ENCODE data around the gene PAF1. TPM values are rescaled to one million over a fixed set of nuclear protein-coding genes. Genes with fewer than 3 reads are reported as not detected.
A peak's percentile ranks its signal among the peaks of the same experiment; 100 is the strongest.

Gene PAF1
- total and polyA plus RNA-seq, 2 donors (not counting 3 experiments of a cell fraction or from before 2014, with no cell fraction given): 55.1 to 90.8 TPM

DNA sequence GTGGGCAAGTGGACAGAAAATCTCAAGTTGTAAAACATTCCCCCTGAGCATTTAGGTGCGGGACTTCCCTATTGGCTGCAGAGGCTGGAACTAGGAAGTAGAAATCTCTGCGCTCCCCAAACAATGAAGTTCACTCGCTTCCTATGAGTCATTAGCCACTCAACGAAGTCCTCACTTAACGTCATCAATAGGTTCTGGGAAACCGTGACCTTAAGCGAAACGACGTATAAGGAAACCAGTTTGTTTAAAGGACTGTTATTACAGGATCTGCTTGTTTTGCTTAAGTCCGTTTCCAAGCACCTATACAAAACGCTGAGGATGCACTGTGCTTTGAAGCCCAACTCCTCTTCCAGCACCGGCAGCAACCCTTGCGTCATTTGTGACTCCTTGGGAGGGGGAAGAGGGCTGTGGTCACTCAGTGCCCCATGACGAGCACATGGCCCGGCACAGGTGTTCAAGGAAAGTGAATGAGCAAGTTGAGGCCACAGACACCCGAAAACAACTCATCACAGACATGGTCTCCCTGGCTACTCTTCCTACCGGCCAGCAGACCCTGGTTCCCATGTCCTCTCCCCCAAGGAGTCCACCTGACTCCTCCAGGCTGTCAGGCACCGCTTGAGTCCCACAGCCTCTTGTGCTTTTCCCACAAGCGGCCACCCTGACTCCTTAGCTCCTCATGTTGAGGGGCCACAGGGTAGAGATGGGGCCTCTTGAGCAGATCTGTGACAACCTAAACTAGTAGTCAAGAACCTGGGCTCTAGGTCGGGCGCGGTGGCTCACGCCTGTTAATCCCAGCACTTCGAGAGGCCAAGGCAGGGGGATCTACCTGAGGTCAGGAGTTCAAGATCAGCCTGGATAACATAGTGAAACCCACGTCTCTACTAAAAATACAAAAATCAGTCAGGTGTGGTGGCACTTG, 40.0 kb upstream of the PAF1 start:
- TF ChIP-seq JUN (IDR thresholded peaks at IDR 0.05; ENCODE audit: borderline replicate concordance, insufficient read depth, insufficient read length, low read depth) (peak; percentile 99), MAX (IDR thresholded peaks at IDR 0.05; ENCODE audit: insufficient read depth, insufficient read length) (peak; percentile 93), POLR2AphosphoS5 (IDR thresholded peaks at IDR 0.05; ENCODE audit: insufficient read depth, low read depth, low read length) (peak; percentile 68), FOS (IDR thresholded peaks at IDR 0.05; ENCODE audit: borderline replicate concordance, insufficient read depth, low read length) (peak; percentile 94), POLR2A (IDR thresholded peaks at IDR 0.05; ENCODE audit: low read depth, low read length) (no peak)
- Histone ChIP-seq H3K36me3 (ENCODE audit: control insufficient read depth in 2 of 2, extremely low read depth in 1 of 2, insufficient read depth in 2 of 2, low read length in 2 of 2) (peaks cover 11 to 16% of the 10 kb centered on the region in 2 experiments), H3K4me2 (ENCODE audit: insufficient read depth, low read length) (no peak overlapping the region), H3K27me3 (ENCODE audit: control insufficient read depth in 2 of 2, insufficient read depth in 2 of 2, low read length in 2 of 2) (no peaks in the 10 kb centered on the region), H3K9ac (replicated peaks; ENCODE audit: extremely low read depth, insufficient read depth, low read length) (peak overlapping the region; percentile 86), H2AFZ (ENCODE audit: low read depth, low read length) (no peak overlapping the region), H3K27ac (ENCODE audit: insufficient read depth, low read depth, low read length) (peak overlapping the region; percentile 97), H4K20me1 (replicated peaks; ENCODE audit: control insufficient read depth, extremely low read depth, insufficient read depth, low read length) (no peaks in the 10 kb centered on the region), H3K4me3 (replicated peaks in 1 of 3; ENCODE audit: insufficient read depth in 1 of 3, low read depth in 1 of 3, low read length in 3 of 3) (no peak overlapping the region), H3K79me2 (ENCODE audit: control insufficient read depth, insufficient read depth, low read length) (peaks cover 31% of the 10 kb centered on the region), H3K9me1 (replicated peaks; ENCODE audit: control insufficient read depth, extremely low read depth, insufficient read depth, low read length) (no peaks in the 10 kb centered on the region), H3K4me1 (ENCODE audit: control insufficient read depth, extremely low read depth, insufficient read depth, low read length) (peaks cover 31% of the 10 kb centered on the region), H3K9me3 (replicated peaks; ENCODE audit: control insufficient read depth, insufficient read depth, low read length) (no peaks in the 10 kb centered on the region)
- dilution Hi-C loops (cut with MboI; ENCODE audit: extremely low pct_ligation_motif_present, low sequenced_read_pairs) (no loop called here), intact Hi-C loops (cut with micrococcal nuclease) (loop anchor here (1.0 to 5.0 kb wide), 3 partner anchors 19 to 89 kb away; partner anchors contain the start of genes MED29, PAF1, PLEKHG2 and SAMD4B)
- ChIA-PET POLR2A (interaction anchor here (0.6 kb wide), 1 partner anchor 278 kb away, joined by 3 read pairs; no protein-coding TSS in a partner anchor), CTCF (no interaction called here)
- TSS peak; percentile 63 for BruUV-seq (replicated peaks)
- DNase-seq (ENCODE audit: low read depth, low spot score): peak; percentile 99
- FAIRE-seq: peak; percentile 100

Data from endothelial cell of umbilical vein (primary cell).